HEK293 (cell line): Measurements from ENCODE around the gene NUFIP1.

ENCODE experiments used
- BCL11B ChIP-seq: fragments of 450-650 bp; formaldehyde crosslinking; IDR thresholded peaks from 2 replicates; pipeline ENCODE4 v1.5.1; 2016; ENCODE audit warnings: low read depth, missing biosample characterization, missing genetic modification characterization
- ELK4 ChIP-seq: IDR thresholded peaks from 2 replicates; pipeline ENCODE4 v1.6.1; 2011; ENCODE audit warnings: mild to moderate bottlenecking, low read depth, low read length, borderline replicate concordance
- GLI2 ChIP-seq: fragments of 450-650 bp; formaldehyde crosslinking; IDR thresholded peaks from 2 replicates; pipeline ENCODE4; 2017; ENCODE audit warnings: missing biosample characterization, missing genetic modification characterization, low read depth, borderline replicate concordance
- KLF1 ChIP-seq: fragments of 450-650 bp; formaldehyde crosslinking; IDR thresholded peaks from 2 replicates; pipeline ENCODE4 v1.5.1; 2016; ENCODE audit warnings: missing biosample characterization, missing genetic modification characterization
- KLF9 ChIP-seq: fragments of 450-650 bp; formaldehyde crosslinking; IDR thresholded peaks from 2 replicates; pipeline ENCODE4 v1.5.1; 2016; ENCODE audit warnings: missing biosample characterization, missing genetic modification characterization, low read depth
- PATZ1 ChIP-seq: fragments of 450-650 bp; formaldehyde crosslinking; IDR thresholded peaks from 2 replicates; pipeline ENCODE4 v1.5.1; 2016; ENCODE audit warnings: missing biosample characterization, missing genetic modification characterization
- SCRT2 ChIP-seq: fragments of 450-650 bp; formaldehyde crosslinking; IDR thresholded peaks from 2 replicates; pipeline ENCODE4 v1.5.1; 2016; ENCODE audit warnings: missing biosample characterization, missing genetic modification characterization
- TCF7L2 ChIP-seq: IDR thresholded peaks from 2 replicates; pipeline ENCODE4 v1.6.1; 2011; ENCODE audit warnings: low read depth, mild to moderate bottlenecking, inconsistent platforms, low read length, moderate library complexity, borderline replicate concordance
- YY2 ChIP-seq: fragments of 450-650 bp; formaldehyde crosslinking; IDR thresholded peaks from 2 replicates; pipeline ENCODE4 v1.5.1; 2016; ENCODE audit warnings: missing biosample characterization, missing genetic modification characterization
- ZBTB1 ChIP-seq: fragments of 450-650 bp; formaldehyde crosslinking; IDR thresholded peaks from 2 replicates; pipeline ENCODE4 v1.5.1; 2016; ENCODE audit warnings: missing biosample characterization, missing genetic modification characterization
- ZBTB49 ChIP-seq: fragments of 450-650 bp; formaldehyde crosslinking; IDR thresholded peaks from 2 replicates; pipeline ENCODE4 v1.5.1; 2016; ENCODE audit warnings: missing biosample characterization, missing genetic modification characterization, low read depth
- ZFHX2 ChIP-seq: fragments of 450-650 bp; formaldehyde crosslinking; conservative IDR thresholded peaks from 2 replicates; pipeline ENCODE4 v1.5.1; 2016; ENCODE audit warnings: missing biosample characterization, missing genetic modification characterization
- ZNF114 ChIP-seq: fragments of 450-650 bp; formaldehyde crosslinking; IDR thresholded peaks from 2 replicates; pipeline ENCODE4 v1.5.0; 2017; ENCODE audit warnings: missing biosample characterization, missing genetic modification characterization
- ZNF155 ChIP-seq: fragments of 450-650 bp; formaldehyde crosslinking; IDR thresholded peaks from 2 replicates; pipeline ENCODE4 v1.5.1; 2016; ENCODE audit warnings: missing biosample characterization, missing genetic modification characterization
- ZNF169 ChIP-seq: fragments of 450-650 bp; formaldehyde crosslinking; IDR thresholded peaks from 2 replicates; pipeline ENCODE4 v1.5.1; 2016; ENCODE audit warnings: missing biosample characterization, missing genetic modification characterization
- ZNF221 ChIP-seq: fragments of 450-650 bp; formaldehyde crosslinking; IDR thresholded peaks from 2 replicates; pipeline ENCODE4 v1.5.1; 2017; ENCODE audit warnings: missing biosample characterization, missing genetic modification characterization, borderline replicate concordance
- ZNF24 ChIP-seq: fragments of 450-650 bp; formaldehyde crosslinking; IDR thresholded peaks from 2 replicates; pipeline ENCODE4 v1.5.1; 2016; ENCODE audit warnings: missing biosample characterization, missing genetic modification characterization
- ZNF280D ChIP-seq: fragments of 450-650 bp; formaldehyde crosslinking; IDR thresholded peaks from 2 replicates; pipeline ENCODE4 v1.5.1; 2016; ENCODE audit warnings: missing biosample characterization, missing genetic modification characterization
- ZNF335 ChIP-seq: fragments of 450-650 bp; formaldehyde crosslinking; conservative IDR thresholded peaks from 2 replicates; pipeline ENCODE4 v1.5.1; 2016; ENCODE audit warnings: missing biosample characterization, missing genetic modification characterization
- ZNF394 ChIP-seq: fragments of 450-650 bp; formaldehyde crosslinking; IDR thresholded peaks from 2 replicates; pipeline ENCODE4 v1.5.1; 2016; ENCODE audit warnings: missing biosample characterization, missing genetic modification characterization, mild to moderate bottlenecking, moderate library complexity, borderline replicate concordance
- ZNF488 ChIP-seq: fragments of 450-650 bp; formaldehyde crosslinking; IDR thresholded peaks from 2 replicates; pipeline ENCODE4 v1.5.1; 2016; ENCODE audit warnings: missing biosample characterization, missing genetic modification characterization
- ZNF514 ChIP-seq: fragments of 450-650 bp; formaldehyde crosslinking; IDR thresholded peaks from 2 replicates; pipeline ENCODE4 v1.5.1; 2016; ENCODE audit warnings: missing biosample characterization, missing genetic modification characterization
- ZNF626 ChIP-seq: fragments of 450-650 bp; sonication (Bioruptor Pico); formaldehyde crosslinking; IDR thresholded peaks from 2 replicates; pipeline ENCODE4 v1.5.1; 2018; ENCODE audit warnings: missing biosample characterization, missing genetic modification characterization, inconsistent platforms
- ZNF658 ChIP-seq: fragments of 450-650 bp; formaldehyde crosslinking; IDR thresholded peaks from 2 replicates; pipeline ENCODE4; 2016; ENCODE audit warnings: missing biosample characterization, missing genetic modification characterization
- ZNF792 ChIP-seq: fragments of 450-650 bp; formaldehyde crosslinking; IDR thresholded peaks from 2 replicates; pipeline ENCODE4 v1.5.1; 2016; ENCODE audit warnings: missing biosample characterization, missing genetic modification characterization
- ZNF830 ChIP-seq: fragments of 450-650 bp; IDR thresholded peaks from 2 replicates; pipeline ENCODE4 v1.5.0; 2018; ENCODE audit warnings: missing biosample characterization, missing genetic modification characterization, low read depth, mild to moderate bottlenecking, moderate library complexity
- ZSCAN5A ChIP-seq: fragments of 450-650 bp; formaldehyde crosslinking; IDR thresholded peaks from 2 replicates; pipeline ENCODE4 v1.5.1; 2016; ENCODE audit warnings: missing biosample characterization, missing genetic modification characterization

The NUFIP1 gene

GRCh38 chr13:44917589-44918325 lies 71.5 kb downstream of the NUFIP1 start (continued):
- TF ChIP-seq ZBTB1 (tag by site-specific recombination) (peak; percentile 18; the same call in 1 of the 2 replicates), ZBTB49 (tag by site-specific recombination) (no peak), PATZ1 (tag by site-specific recombination) (peak; percentile 50; the same call in 1 of the 2 replicates), ZNF221 (peak; percentile 65; the same call in 1 of the 2 replicates), GLI2 (0 out of 2 replicates have a peak, but pooled peaks have one; percentile 22), ZSCAN5A (tag by site-specific recombination) (no peak), ELK4 (no peak), ZNF488 (tag by site-specific recombination) (no peak), ZNF658 (tag by site-specific recombination) (no peak), ZNF155 (tag by site-specific recombination) (no peak), ZNF514 (tag by site-specific recombination) (no peak), ZNF830 (no peak), ZFHX2 (peak; percentile 99), ZNF169 (tag by site-specific recombination) (no peak), KLF1 (tag by site-specific recombination) (no peak), KLF9 (tag by site-specific recombination) (peak; percentile 81), ZNF280D (0 out of 2 replicates have a peak, but pooled peaks have one; percentile 76), ZNF792 (tag by site-specific recombination) (no peak), SCRT2 (tag by site-specific recombination) (peak; percentile 93), TCF7L2 (no peak), ZNF335 (peak; percentile 68), ZNF114 (tag by site-specific recombination) (no peak), YY2 (tag by site-specific recombination) (no peak), BCL11B (peak; percentile 81), ZNF394 (peak; percentile 77; the same call in 1 of the 2 replicates), ZNF626 (tag by site-specific recombination) (no peak), ZNF24 (tag by site-specific recombination) (peak; percentile 92)
